ENCODE data around the gene PACS1. TPM values are rescaled to one million over a fixed set of nuclear protein-coding genes. Genes with fewer than 3 reads are reported as not detected.

Gene PACS1
- total RNA-seq, 1 experiment from 2014 or later = 47.9 TPM

GRCh38 chr11:66052664-66052982 is 17.4 kb upstream of the PACS1 start:
- peak overlapping the region; percentile 95 for H3K4me3 Mint-ChIP-seq (ENCODE audit: low read depth, unreplicated experiment)
- no TSS peak for BruUV-seq (replicated peaks)
- peaks cover 65% of the 10 kb centered on the region for H3K36me3 Mint-ChIP-seq (ENCODE audit: insufficient read depth, unreplicated experiment)
- intact Hi-C loops (cut with micrococcal nuclease; ENCODE audit: unreplicated experiment) = no loop called here
- H3K9me3 Mint-ChIP-seq (ENCODE audit: low read depth, unreplicated experiment) = no peaks in the 10 kb centered on the region
- no peak for DNase-seq
- no peaks in the 10 kb centered on the region for H3K27me3 Mint-ChIP-seq (ENCODE audit: unreplicated experiment)
- TF ChIP-seq CTCF (IDR thresholded peaks at IDR 0.05; ENCODE audit: unreplicated experiment) = no peak
- CTCF ChIA-PET = interaction anchor here (0.6 to 1.6 kb wide), 4 partner anchors 15 to 236 kb away, joined by 3 to 4 read pairs (median 4); partner anchors contain the start of genes CST6 and YIF1A
- H3K4me1 Mint-ChIP-seq (ENCODE audit: low read depth, unreplicated experiment) = peaks cover 13% of the 10 kb centered on the region
- H3K27ac Mint-ChIP-seq (ENCODE audit: unreplicated experiment) = peak overlapping the region; percentile 90

- intact Hi-C loops (cut with micrococcal nuclease; ENCODE audit: unreplicated experiment) = no loop called here
- no peaks in the 10 kb centered on the region for H3K9me3 Mint-ChIP-seq (ENCODE audit: low read depth, unreplicated experiment)
- H3K27me3 Mint-ChIP-seq (ENCODE audit: unreplicated experiment) = no peaks in the 10 kb centered on the region
- H3K4me1 Mint-ChIP-seq (ENCODE audit: low read depth, unreplicated experiment) = peaks cover 13% of the 10 kb centered on the region
- no peak overlapping the region for H3K27ac Mint-ChIP-seq (ENCODE audit: unreplicated experiment)
- no peak for DNase-seq
- CTCF ChIA-PET = no interaction called here
- peaks cover 79% of the 10 kb centered on the region for H3K36me3 Mint-ChIP-seq (ENCODE audit: insufficient read depth, unreplicated experiment)
- no peak overlapping the region for H3K4me3 Mint-ChIP-seq (ENCODE audit: low read depth, unreplicated experiment)
- no peak for TF ChIP-seq CTCF (IDR thresholded peaks at IDR 0.05; ENCODE audit: unreplicated experiment)
- no TSS peak for BruUV-seq (replicated peaks)
Observed at GRCh38 chr11:66055021-66055420, 15.1 kb upstream of the PACS1 start.

DNA sequence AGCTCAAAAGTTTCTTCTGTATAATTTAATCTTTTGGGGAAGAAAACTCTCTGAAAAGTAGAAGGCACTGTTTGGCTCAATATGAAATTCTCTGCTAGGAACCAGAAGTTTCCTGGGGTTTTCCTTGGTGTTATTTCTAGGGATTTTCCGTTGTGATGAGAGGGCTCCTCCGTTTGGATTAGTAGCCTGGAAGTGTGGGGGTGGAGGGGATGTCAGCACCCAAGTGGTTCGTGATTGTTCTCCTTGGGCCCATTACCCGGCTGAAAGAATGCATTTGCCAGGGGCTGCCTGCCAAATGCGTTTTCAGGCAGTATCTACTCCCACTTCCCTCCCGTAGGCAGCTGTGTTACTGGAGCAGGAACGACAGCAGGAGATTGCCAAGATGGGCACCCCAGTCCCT is 13.6 kb upstream of the PACS1 start:
- Mint-ChIP-seq H3K4me3 (ENCODE audit: low read depth, unreplicated experiment) (no peak overlapping the region), H3K9me3 (ENCODE audit: low read depth, unreplicated experiment) (no peaks in the 10 kb centered on the region), H3K36me3 (ENCODE audit: insufficient read depth, unreplicated experiment) (peaks cover 86% of the 10 kb centered on the region), H3K27ac (ENCODE audit: unreplicated experiment) (no peak overlapping the region), H3K27me3 (ENCODE audit: unreplicated experiment) (no peaks in the 10 kb centered on the region), H3K4me1 (ENCODE audit: low read depth, unreplicated experiment) (peaks cover 3% of the 10 kb centered on the region)
- TF ChIP-seq CTCF (IDR thresholded peaks at IDR 0.05; ENCODE audit: unreplicated experiment) = no peak
- BruUV-seq (replicated peaks) = no TSS peak
- CTCF ChIA-PET = no interaction called here
- intact Hi-C loops (cut with micrococcal nuclease; ENCODE audit: unreplicated experiment) = no loop called here
- no peak for DNase-seq

DNA sequence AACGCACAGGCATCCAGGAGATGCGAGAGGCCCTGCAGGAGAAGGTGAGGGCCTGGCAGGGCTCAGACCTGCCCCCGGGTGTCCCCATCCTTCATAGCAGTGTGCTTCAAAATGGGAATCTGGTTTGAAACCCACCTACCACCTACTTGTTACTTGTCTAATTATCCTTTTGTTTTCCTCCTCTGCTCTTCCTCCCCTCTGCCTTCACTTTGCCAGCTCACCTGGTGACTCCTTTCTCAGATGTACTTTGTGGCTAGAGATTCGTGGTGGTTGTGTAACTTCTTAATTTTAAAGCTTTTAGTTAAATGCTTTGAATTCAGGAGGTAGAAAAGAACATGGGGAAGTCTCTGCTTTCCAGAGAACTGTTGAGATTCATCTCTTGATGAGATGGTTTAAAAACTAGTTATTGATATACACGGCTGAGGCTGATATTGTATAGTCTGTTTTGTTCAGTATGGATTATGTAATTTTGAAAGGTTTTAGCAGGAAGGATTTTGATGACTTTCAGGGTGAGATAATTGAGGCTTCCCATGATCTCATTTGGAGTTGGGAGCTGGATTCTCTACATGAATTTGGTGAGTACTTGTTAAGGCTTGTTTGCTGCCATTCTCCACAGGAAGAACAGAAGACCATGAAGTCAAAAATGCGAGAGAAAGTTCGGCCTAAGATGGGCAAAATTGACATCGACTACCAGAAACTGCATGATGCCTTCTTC is 9.9 kb upstream of the PACS1 start:
- TF ChIP-seq CTCF (IDR thresholded peaks at IDR 0.05; ENCODE audit: unreplicated experiment) = no peak
- H3K4me1 Mint-ChIP-seq (ENCODE audit: low read depth, unreplicated experiment) = peaks cover 8% of the 10 kb centered on the region
- no peak overlapping the region for H3K27ac Mint-ChIP-seq (ENCODE audit: unreplicated experiment)
- H3K36me3 Mint-ChIP-seq (ENCODE audit: insufficient read depth, unreplicated experiment) = peaks cover 86% of the 10 kb centered on the region
- H3K27me3 Mint-ChIP-seq (ENCODE audit: unreplicated experiment) = no peaks in the 10 kb centered on the region
- BruUV-seq (replicated peaks) = no TSS peak
- no peaks in the 10 kb centered on the region for H3K9me3 Mint-ChIP-seq (ENCODE audit: low read depth, unreplicated experiment)
- DNase-seq = no peak
- CTCF ChIA-PET = no interaction called here
- no peak overlapping the region for H3K4me3 Mint-ChIP-seq (ENCODE audit: low read depth, unreplicated experiment)
- intact Hi-C loops (cut with micrococcal nuclease; ENCODE audit: unreplicated experiment) = no loop called here
